ENCODE measurements around the gene ATP6V0C. TPM values are rescaled to one million over a fixed set of nuclear protein-coding genes. Genes with fewer than 3 reads are reported as not detected.
"Not testable (repeated sequence)": the region's sequence is repeated elsewhere in the genome, so short reads cannot be mapped to it uniquely, and the experiment has no call there.

Gene ATP6V0C
- total RNA-seq, 4 donors from 2014 or later: 103 to 147 (median 120) TPM

- no peaks in the 10 kb centered on the region for H3K27me3 ChIP-seq
- peak overlapping the region; percentile 92 for H3K27ac ChIP-seq
- peak overlapping the region; percentile 55 for H3K4me3 ChIP-seq
- H3K4me1 ChIP-seq: peaks cover 16% of the 10 kb centered on the region
- no peak for DNase-seq (ENCODE audit: low spot score in 2 of 2)
- 82% methylated on average over 13 of the region's 14 CpGs for WGBS
- TF ChIP-seq CTCF (IDR thresholded peaks at IDR 0.05): no peak
- no peak for TF ChIP-seq EP300 (IDR thresholded peaks at IDR 0.05)
- no peak for TF ChIP-seq POLR2A (IDR thresholded peaks at IDR 0.05)
- TF ChIP-seq POLR2AphosphoS5 (IDR thresholded peaks at IDR 0.05): no peak
- no peaks in the 10 kb centered on the region for H3K9me3 ChIP-seq
- peaks cover 37% of the 10 kb centered on the region for H3K36me3 ChIP-seq
These were observed 17.0 kb downstream of the ATP6V0C start for GRCh38 chr16:2530629-2531318.

- H3K27me3 ChIP-seq: no peaks in the 10 kb centered on the region
- H3K9me3 ChIP-seq: no peaks in the 10 kb centered on the region
- H3K4me1 ChIP-seq: peaks cover 18% of the 10 kb centered on the region
- DNase-seq (ENCODE audit: low spot score in 2 of 2): no peak
- peaks cover 32% of the 10 kb centered on the region for H3K36me3 ChIP-seq
- TF ChIP-seq CTCF (IDR thresholded peaks at IDR 0.05) (no peak), EP300 (IDR thresholded peaks at IDR 0.05) (no peak), POLR2A (IDR thresholded peaks at IDR 0.05) (no peak), POLR2AphosphoS5 (IDR thresholded peaks at IDR 0.05) (no peak)
- WGBS: 35% methylated on average over 4 of the region's 11 CpGs
- peak within 1 kb of the TSS; percentile 92 for H3K27ac ChIP-seq
- peak within 1 kb of the TSS; percentile 55 for H3K4me3 ChIP-seq
These were observed 17.6 kb downstream of the ATP6V0C start, which contains the start of gene CEMP1 for GRCh38 chr16:2531371-2531695. TSS of gene CEMP1 (minus strand) at chr16:2531408. CDS start at chr16:2531073, 335 bp downstream.

- peak; percentile 99 to 100 for DNase-seq (ENCODE audit: low spot score in 2 of 2)
- no peaks in the 10 kb centered on the region for H3K27me3 ChIP-seq
- peaks cover 23% of the 10 kb centered on the region for H3K4me1 ChIP-seq
- peaks cover 27% of the 10 kb centered on the region for H3K36me3 ChIP-seq
- peak overlapping the region; percentile 92 for H3K27ac ChIP-seq
- TF ChIP-seq CTCF (IDR thresholded peaks at IDR 0.05): no peak
- TF ChIP-seq EP300 (IDR thresholded peaks at IDR 0.05): no peak
- TF ChIP-seq POLR2AphosphoS5 (IDR thresholded peaks at IDR 0.05): peak; percentile 2 to 95 (median 4)
- peak in 1 of 2 donors; percentile 41 for TF ChIP-seq POLR2A (IDR thresholded peaks at IDR 0.05)
- WGBS: under 1% methylated on average over 22 of the region's 84 CpGs
- H3K4me3 ChIP-seq: peak overlapping the region; percentile 55
- H3K9me3 ChIP-seq: no peaks in the 10 kb centered on the region
These were observed 18.1 kb downstream of the ATP6V0C start for GRCh38 chr16:2531696-2532493.

GRCh38 chr16:2532494-2533141 is 18.9 kb downstream of the ATP6V0C start:
- peaks cover 28% of the 10 kb centered on the region for H3K4me1 ChIP-seq
- TF ChIP-seq POLR2A (IDR thresholded peaks at IDR 0.05) (peak; percentile 12 to 30), CTCF (IDR thresholded peaks at IDR 0.05) (no peak), POLR2AphosphoS5 (IDR thresholded peaks at IDR 0.05) (peak in 1 of 3 donors; percentile 42)
- H3K27me3 ChIP-seq: no peaks in the 10 kb centered on the region
- 3% methylated on average over 31 of the region's 37 CpGs for WGBS
- H3K27ac ChIP-seq: peak overlapping the region; percentile 92
- DNase-seq (ENCODE audit: low spot score in 2 of 2): peak; percentile 91 to 93
- H3K4me3 ChIP-seq: peak overlapping the region; percentile 55
- peaks cover 20% of the 10 kb centered on the region for H3K36me3 ChIP-seq
- no peaks in the 10 kb centered on the region for H3K9me3 ChIP-seq

GRCh38 chr16:2533142-2533755 is 19.5 kb downstream of the ATP6V0C start:
- Histone ChIP-seq H3K4me3 (peak overlapping the region; percentile 55), H3K27ac (peak overlapping the region; percentile 92), H3K4me1 (peaks cover 28% of the 10 kb centered on the region), H3K36me3 (peaks cover 14% of the 10 kb centered on the region)
- H3K9me3 ChIP-seq; H3K27me3 ChIP-seq; DNase-seq (ENCODE audit: low spot score in 2 of 2): not testable (repeated sequence)
- 26% methylated on average over 15 of the region's 16 CpGs for WGBS
